Mucosa of stomach (tissue), 1 donor: ENCODE measurements around the gene KCNH2.

Experiments used
- H3K27me3 ChIP-seq: one replicate; pipeline ENCODE4 v1.7.0; 2013; ENCODE audit warnings: mild to moderate bottlenecking, low read length; ENCODE audit not compliant: control insufficient read depth, insufficient read depth
- H3K36me3 ChIP-seq: one replicate; pipeline ENCODE4 v1.7.0; 2013; ENCODE audit warnings: low read length; ENCODE audit not compliant: control insufficient read depth, insufficient read depth
- H3K4me1 ChIP-seq: one replicate; pipeline ENCODE4 v1.7.0; 2013; ENCODE audit warnings: mild to moderate bottlenecking, low read length; ENCODE audit not compliant: control insufficient read depth, insufficient read depth
- H3K4me3 ChIP-seq: one replicate; pipeline ENCODE4 v1.7.0; 2013; ENCODE audit warnings: low read length
- H3K9ac ChIP-seq: one replicate; pipeline ENCODE4 v1.7.0; 2013; ENCODE audit warnings: mild to moderate bottlenecking, low read length, moderate library complexity
- H3K9me3 ChIP-seq: one replicate; pipeline ENCODE4 v1.7.0; 2013; ENCODE audit warnings: mild to moderate bottlenecking, low read length, moderate library complexity; ENCODE audit not compliant: control insufficient read depth
- donor health status: Pancreatic carcinoma.

KCNH2 gene

DNA sequence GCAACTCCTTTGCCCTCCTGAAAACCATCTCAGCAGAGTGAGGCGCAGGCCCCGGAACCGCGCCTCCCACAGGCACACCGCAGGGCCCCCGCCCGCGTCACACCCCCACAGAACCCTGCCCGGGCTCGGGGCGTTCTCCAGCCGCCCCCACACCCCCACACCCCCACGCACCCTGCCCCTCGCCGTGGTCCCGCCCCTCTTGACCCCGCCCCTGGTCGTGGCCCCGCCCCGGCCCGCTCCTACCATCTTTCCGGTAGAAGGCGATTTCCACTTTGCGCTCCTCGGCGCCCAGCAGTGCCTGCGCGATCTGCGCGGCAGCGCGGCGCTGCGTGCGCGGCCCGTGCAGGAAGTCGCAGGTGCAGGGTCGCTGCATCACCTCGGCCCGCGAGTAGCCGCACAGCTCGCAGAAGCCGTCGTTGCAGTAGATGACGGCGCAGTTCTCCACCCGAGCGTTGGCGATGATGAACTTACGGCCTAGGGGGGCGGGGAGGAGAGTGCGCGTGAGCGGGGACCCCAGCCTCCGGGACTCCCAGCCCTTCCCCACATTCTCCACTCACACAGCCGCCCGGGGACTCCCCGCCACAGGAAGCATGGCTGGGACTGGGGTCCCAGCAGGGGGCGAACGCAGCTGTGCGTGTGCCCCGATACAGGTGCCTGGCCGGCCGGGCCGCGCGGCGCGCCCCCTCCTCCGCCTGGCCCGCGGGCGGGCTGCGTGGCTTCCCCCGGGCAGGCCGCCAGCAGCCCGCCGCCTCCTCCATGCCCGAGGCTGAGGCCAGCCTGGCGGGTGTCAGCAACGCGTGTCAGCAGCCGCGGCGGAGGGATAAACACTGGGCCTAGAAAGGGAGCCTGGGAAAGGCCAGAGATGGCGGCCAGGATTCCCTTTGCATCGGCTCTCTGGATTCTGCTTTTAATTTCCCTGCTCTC lies 3.4 kb downstream of the KCNH2 start:
- Histone ChIP-seq H3K9me3 (no peaks in the 10 kb centered on the region), H3K9ac (no peak overlapping the region), H3K4me3 (no peak overlapping the region), H3K27me3 (peaks cover 52% of the 10 kb centered on the region), H3K4me1 (peaks cover 38% of the 10 kb centered on the region), H3K36me3 (no peaks in the 10 kb centered on the region)

DNA sequence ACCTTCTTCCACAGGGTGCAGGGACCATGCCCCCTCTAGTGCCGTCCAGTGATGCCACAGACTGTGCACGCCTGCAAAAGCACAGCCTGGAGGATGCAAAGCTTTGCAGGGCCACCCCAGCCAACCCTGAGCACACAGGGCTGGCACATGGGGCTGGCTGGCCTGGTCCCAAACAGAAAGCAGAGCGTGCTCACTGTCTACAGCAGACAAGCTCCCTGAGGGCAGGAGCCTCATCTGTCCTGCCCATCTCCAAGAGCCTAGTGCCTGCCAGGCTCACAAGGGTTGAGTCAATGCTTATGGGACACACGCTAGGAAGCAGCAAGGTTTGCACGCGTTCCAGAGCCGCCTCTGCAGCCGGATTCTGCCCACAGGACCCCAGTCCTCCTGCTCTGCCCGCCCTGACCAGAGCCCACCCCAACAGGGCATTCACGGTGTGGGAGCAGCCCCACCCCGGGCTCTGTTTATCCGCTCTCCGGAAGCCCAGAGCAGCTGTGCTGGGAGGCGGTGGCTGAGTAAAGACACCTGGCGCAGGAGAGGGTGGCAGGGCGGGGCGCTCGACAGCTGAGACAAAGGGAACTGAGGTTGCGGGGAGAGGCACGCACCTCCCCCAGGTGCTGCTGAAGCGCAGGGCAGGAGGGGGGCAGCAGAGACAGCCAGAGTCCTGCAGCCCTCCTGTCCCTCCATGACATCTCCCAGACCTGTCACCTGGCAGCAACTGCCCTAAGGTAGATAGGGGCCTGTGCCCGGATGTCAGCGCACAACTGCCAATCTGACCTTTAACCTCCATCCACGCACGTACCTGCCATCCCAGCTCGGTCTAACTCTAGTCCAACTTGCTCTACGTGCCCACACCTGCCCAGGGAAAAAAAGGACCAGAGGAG lies 4.3 kb downstream of the KCNH2 start:
- Histone ChIP-seq H3K9me3 (no peaks in the 10 kb centered on the region), H3K9ac (no peak overlapping the region), H3K4me3 (no peak overlapping the region), H3K36me3 (no peaks in the 10 kb centered on the region), H3K4me1 (peaks cover 36% of the 10 kb centered on the region), H3K27me3 (peaks cover 49% of the 10 kb centered on the region)

DNA sequence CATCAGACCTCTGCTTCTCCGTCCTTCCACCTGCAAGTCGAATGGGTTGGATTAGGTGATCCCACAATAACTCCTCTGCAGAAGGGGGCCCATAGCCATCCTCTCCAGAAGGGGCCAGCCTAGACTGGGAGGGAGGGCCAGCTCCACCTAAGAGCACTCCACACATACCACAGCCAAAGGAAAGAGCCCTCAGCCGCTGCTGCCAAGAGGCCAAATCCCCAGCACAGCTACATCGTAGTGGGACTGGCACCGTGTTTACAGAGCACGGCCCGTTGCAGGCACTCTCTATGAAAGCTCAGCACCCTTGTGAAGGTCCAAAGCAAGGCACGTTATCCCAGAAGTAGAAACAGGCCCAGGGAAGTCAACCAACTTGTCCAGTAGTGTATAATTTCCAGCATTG lies 5.4 kb downstream of the KCNH2 start:
- Histone ChIP-seq H3K27me3 (peaks cover 43% of the 10 kb centered on the region), H3K4me3 (no peak overlapping the region), H3K4me1 (peaks cover 31% of the 10 kb centered on the region), H3K36me3 (no peaks in the 10 kb centered on the region), H3K9me3 (no peaks in the 10 kb centered on the region), H3K9ac (no peak overlapping the region)

DNA sequence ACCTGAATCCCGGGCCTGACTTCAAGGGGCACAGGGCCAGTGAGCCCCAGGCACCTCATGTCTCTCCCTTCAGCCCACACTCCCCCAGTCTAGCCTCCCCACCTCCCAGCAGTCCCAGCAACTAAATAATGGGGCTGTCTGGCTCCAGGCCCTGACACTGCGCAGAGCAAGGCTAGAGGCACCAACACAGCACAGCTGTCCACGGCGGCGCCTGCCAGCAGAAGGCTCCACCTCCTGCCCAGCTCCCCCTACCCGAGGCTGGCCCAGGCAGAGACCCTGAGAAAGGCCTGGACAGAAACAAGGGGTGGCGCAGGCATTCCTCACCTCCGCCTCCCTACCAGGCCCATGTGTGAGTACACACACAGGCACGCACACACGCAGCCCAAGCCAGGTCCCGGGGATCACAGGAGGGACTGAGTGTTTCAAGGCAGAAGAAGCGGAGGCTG lies 6.1 kb downstream of the KCNH2 start:
- H3K9me3 ChIP-seq, result no peaks in the 10 kb centered on the region
- H3K4me1 ChIP-seq, result peaks cover 31% of the 10 kb centered on the region
- no peaks in the 10 kb centered on the region for H3K36me3 ChIP-seq
- H3K27me3 ChIP-seq, result peaks cover 38% of the 10 kb centered on the region
- no peak overlapping the region for H3K4me3 ChIP-seq
- H3K9ac ChIP-seq, result peak overlapping the region; percentile 22

DNA sequence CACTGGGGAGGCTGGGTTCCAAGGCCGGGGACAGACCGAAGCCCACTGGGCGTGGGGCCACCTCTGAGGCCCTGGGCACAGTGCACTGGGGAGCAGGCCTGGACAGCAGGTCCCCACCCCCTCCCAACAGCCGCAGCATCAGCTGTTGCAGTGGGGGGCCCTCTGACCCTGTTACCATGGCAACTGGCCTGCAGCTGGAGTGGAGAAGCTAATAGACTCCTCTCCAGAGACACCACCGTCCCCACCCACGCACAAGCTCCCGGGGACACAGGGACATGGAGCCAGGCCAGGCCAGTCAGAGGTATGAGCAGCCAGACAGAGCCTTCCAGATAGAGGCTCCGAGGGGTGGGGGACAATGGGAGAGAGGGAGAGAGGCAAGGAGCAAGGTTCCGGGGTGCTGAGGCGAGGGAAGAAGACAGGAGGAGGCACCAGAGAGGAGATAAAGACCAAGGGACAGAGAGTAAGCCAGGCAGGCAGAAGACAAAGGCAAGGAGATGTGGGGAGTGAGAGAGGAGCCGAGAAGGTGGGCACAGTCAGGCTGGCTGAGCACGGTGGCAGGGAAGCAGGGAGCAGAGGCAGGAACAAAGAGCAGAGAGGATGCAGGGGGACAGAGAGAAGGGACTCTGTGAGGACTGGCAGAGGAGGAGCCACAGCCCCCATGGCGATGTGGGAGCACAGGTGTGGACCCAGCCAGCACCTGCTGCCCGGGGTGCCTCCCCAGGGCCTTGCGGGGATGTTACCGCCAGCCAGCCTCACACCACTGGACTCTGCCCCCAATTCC lies 6.7 kb downstream of the KCNH2 start:
- Histone ChIP-seq H3K4me3 (no peak overlapping the region), H3K36me3 (no peaks in the 10 kb centered on the region), H3K27me3 (peaks cover 32% of the 10 kb centered on the region), H3K9me3 (no peaks in the 10 kb centered on the region), H3K9ac (peak overlapping the region; percentile 22), H3K4me1 (peaks cover 31% of the 10 kb centered on the region)

DNA sequence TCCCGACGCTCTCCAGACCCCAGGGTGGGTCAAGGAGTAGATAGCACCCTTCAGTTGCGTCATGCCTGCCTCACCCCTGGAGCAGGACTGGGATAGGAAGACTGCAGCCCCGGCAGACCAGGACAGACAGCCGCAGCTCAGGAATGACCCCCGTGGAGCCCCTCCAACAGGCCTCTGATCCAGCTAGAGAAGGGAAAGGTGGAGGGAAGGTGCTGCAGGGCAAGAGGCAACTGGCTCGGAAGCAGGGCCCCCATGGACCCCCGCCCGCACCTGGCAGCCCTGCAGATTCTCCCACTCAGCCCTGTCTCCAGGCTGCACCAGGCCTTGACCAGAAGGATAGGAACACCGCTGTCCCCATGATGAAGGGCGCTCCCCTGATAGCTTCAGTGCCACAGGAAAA lies 7.7 kb downstream of the KCNH2 start:
- Histone ChIP-seq H3K4me3 (no peak overlapping the region), H3K9ac (no peak overlapping the region), H3K27me3 (peaks cover 27% of the 10 kb centered on the region), H3K9me3 (no peaks in the 10 kb centered on the region), H3K36me3 (no peaks in the 10 kb centered on the region), H3K4me1 (peaks cover 26% of the 10 kb centered on the region)

DNA sequence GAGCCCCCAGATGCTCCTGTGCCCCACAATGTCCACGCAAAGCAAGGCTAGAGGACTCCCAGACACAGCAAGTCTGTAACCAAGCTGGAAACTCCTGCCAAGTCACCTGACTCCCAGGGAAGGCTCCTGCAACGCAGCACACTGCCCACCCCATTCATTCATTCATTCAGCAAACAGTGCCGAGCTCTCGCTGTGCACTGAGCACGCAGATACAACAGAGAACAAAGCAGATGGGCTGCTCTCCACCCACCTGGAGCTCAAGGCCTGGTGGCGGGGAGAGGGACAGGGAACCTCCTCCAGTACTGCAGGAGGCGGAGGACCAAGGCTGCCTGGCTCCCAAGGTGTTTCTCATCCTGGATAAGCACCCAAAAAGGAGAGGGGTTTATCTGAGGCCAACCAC lies 8.6 kb downstream of the KCNH2 start:
- Histone ChIP-seq H3K9ac (no peak overlapping the region), H3K9me3 (no peaks in the 10 kb centered on the region), H3K36me3 (no peaks in the 10 kb centered on the region), H3K27me3 (peaks cover 20% of the 10 kb centered on the region), H3K4me1 (peaks cover 19% of the 10 kb centered on the region), H3K4me3 (no peak overlapping the region)

DNA sequence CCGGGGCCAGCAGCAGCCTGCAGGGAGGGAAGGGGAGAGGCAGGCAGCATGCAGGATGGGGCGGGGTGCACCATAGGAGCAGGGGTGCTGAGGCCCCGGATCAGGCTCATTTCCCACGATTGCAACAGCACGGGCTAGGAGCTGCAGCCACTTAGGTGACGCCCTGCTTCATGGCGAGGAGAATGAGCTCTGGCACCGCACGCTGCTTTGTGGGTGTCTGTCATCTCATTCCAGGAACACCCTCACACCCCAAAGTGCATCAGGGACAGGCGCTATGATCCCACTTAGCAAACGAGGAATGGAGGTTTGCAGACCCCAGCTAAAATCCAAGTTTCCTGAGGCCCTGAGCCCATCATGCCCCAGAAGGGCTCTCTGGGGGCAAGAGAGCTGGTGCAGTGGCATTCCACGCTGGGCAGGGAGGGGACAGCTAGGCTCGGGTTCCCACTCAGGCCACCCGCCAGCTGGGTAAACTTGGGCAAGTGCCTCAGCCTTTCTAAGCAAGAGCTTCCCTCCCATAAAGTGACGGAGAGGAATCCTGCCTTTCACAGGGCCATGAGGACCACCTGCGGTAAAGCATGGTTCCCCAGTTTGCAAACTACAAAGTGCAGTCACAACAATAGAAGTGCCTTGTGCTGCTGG lies 9.3 kb downstream of the KCNH2 start:
- no peaks in the 10 kb centered on the region for H3K36me3 ChIP-seq
- H3K27me3 ChIP-seq, result peaks cover 15% of the 10 kb centered on the region
- H3K4me3 ChIP-seq, result no peak overlapping the region
- H3K9ac ChIP-seq, result no peak overlapping the region
- no peaks in the 10 kb centered on the region for H3K9me3 ChIP-seq
- H3K4me1 ChIP-seq, result peaks cover 16% of the 10 kb centered on the region

DNA sequence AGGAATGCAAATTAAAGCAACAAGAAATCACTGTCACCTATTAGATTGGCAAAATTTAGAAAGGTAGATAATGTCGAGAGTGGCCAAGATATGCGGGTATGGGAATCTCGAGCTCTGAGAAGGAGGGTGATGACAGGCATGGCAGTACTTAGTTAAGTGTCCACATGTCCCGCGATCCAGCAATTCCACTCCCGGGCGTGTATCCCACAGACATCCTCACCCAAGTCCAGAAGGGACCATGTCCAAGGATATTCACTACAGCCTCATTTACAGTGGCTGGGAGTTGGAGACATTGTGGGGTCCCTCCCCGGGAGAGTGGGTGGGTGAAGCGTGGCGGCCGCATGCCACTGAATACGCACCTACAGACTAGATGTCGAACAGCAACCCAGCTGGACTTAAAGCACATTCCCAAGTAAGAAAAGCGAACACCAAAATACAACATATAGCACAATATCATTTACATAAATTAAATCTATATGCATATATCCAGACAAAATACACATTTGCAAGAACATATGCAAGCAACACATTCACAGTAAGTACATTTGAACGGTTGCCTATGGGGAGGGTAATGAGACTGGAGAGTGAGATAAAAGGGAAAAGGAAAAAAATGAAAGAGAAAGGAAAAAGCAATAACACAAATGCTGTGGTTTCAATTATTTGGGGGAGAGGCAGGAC lies 9.9 kb downstream of the KCNH2 start:
- Histone ChIP-seq H3K27me3 (peaks cover 12% of the 10 kb centered on the region), H3K4me1 (peaks cover 16% of the 10 kb centered on the region), H3K9me3 (no peaks in the 10 kb centered on the region), H3K9ac (no peak overlapping the region), H3K36me3 (no peaks in the 10 kb centered on the region), H3K4me3 (no peak overlapping the region)

DNA sequence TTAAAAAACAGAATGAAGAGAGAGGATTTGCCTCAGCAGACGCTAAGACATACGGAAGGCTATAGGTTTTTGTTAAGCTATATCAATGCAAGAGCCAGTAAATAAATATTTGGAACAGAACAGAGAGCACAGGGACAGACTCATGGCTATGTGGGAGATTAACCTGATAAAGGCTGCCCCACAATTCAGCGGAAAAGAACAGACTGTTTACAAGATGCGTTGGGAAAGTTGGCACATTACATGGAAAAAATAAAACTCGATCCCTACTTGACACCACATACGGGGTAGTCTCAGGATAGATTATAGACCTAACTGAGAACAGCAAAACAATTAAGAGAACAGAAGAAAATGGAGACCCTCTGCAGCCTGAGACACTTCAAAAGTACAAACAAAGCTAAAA lies 10.8 kb downstream of the KCNH2 start:
- Histone ChIP-seq H3K4me1 (peaks cover 12% of the 10 kb centered on the region), H3K9me3 (no peaks in the 10 kb centered on the region), H3K27me3 (peaks cover 16% of the 10 kb centered on the region), H3K4me3 (no peak overlapping the region), H3K36me3 (no peaks in the 10 kb centered on the region), H3K9ac (no peak overlapping the region)

DNA sequence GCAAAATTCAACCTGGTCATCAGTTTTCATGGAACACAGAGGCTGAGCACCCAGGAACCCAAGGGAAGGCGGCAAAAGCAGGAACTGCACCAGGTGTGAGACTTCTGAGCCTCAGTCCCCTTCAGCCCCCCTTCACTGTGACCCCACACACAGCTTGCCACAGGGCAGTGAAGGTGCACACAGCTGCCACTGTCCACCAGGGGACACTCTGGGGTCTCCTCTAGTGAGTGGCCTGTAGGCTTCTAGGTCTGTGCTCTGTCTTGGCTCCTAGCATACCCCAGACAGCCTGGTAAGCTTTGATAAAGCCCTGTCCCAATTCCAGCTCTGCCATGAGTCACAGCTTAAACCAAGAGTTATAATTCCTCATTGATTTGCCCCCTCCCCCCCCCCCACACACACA lies 12.1 kb downstream of the KCNH2 start:
- H3K9me3 ChIP-seq, result no peaks in the 10 kb centered on the region
- H3K36me3 ChIP-seq, result no peaks in the 10 kb centered on the region
- no peaks in the 10 kb centered on the region for H3K4me1 ChIP-seq
- no peak overlapping the region for H3K9ac ChIP-seq
- H3K27me3 ChIP-seq, result peaks cover 16% of the 10 kb centered on the region
- no peak overlapping the region for H3K4me3 ChIP-seq
